Measurements from ENCODE around the gene XPNPEP2. TPM values are rescaled to one million over a fixed set of nuclear protein-coding genes. Genes with fewer than 3 reads are reported as not detected.

The XPNPEP2 gene
- total RNA-seq, 1 donor from 2014 or later = not detected

- Mint-ChIP-seq H3K27me3 (ENCODE audit: unreplicated experiment) (peaks cover 5% of the 10 kb centered on the region), H3K4me1 (ENCODE audit: low read depth, unreplicated experiment) (no peaks in the 10 kb centered on the region), H3K9me3 (ENCODE audit: unreplicated experiment) (peaks cover 4% of the 10 kb centered on the region), H3K27ac (ENCODE audit: unreplicated experiment) (no peak overlapping the region), H3K36me3 (ENCODE audit: unreplicated experiment) (peaks cover 9% of the 10 kb centered on the region), H3K4me3 (ENCODE audit: unreplicated experiment) (no peak overlapping the region)
- no peak for DNase-seq
- TF ChIP-seq CTCF (IDR thresholded peaks at IDR 0.05; ENCODE audit: partially characterized antibody, unreplicated experiment) = no peak
Measured at GRCh38 chrX:129732857-129733256, 5.9 kb upstream of the XPNPEP2 start.

GRCh38 chrX:129733335-129733734 is 5.4 kb upstream of the XPNPEP2 start:
- Mint-ChIP-seq H3K27ac (ENCODE audit: unreplicated experiment) (no peak overlapping the region), H3K9me3 (ENCODE audit: unreplicated experiment) (peaks cover 4% of the 10 kb centered on the region), H3K4me1 (ENCODE audit: low read depth, unreplicated experiment) (no peaks in the 10 kb centered on the region), H3K4me3 (ENCODE audit: unreplicated experiment) (no peak overlapping the region), H3K36me3 (ENCODE audit: unreplicated experiment) (peaks cover 9% of the 10 kb centered on the region), H3K27me3 (ENCODE audit: unreplicated experiment) (peaks cover 8% of the 10 kb centered on the region)
- no peak for TF ChIP-seq CTCF (IDR thresholded peaks at IDR 0.05; ENCODE audit: partially characterized antibody, unreplicated experiment)
- no peak for DNase-seq

GRCh38 chrX:129736491-129736890 is 2.3 kb upstream of the XPNPEP2 start:
- Mint-ChIP-seq H3K4me1 (ENCODE audit: low read depth, unreplicated experiment) (no peaks in the 10 kb centered on the region), H3K27ac (ENCODE audit: unreplicated experiment) (no peak overlapping the region), H3K4me3 (ENCODE audit: unreplicated experiment) (no peak overlapping the region), H3K36me3 (ENCODE audit: unreplicated experiment) (no peaks in the 10 kb centered on the region), H3K27me3 (ENCODE audit: unreplicated experiment) (peaks cover 7% of the 10 kb centered on the region), H3K9me3 (ENCODE audit: unreplicated experiment) (peaks cover 2% of the 10 kb centered on the region)
- TF ChIP-seq CTCF (IDR thresholded peaks at IDR 0.05; ENCODE audit: partially characterized antibody, unreplicated experiment) = no peak
- DNase-seq = no peak

GRCh38 chrX:129737916-129738315 is 863 bp upstream of the XPNPEP2 start:
- no peak overlapping the region for H3K27ac Mint-ChIP-seq (ENCODE audit: unreplicated experiment)
- no peak for TF ChIP-seq CTCF (IDR thresholded peaks at IDR 0.05; ENCODE audit: partially characterized antibody, unreplicated experiment)
- DNase-seq = no peak
- peaks cover 7% of the 10 kb centered on the region for H3K27me3 Mint-ChIP-seq (ENCODE audit: unreplicated experiment)
- H3K4me3 Mint-ChIP-seq (ENCODE audit: unreplicated experiment) = no peak overlapping the region
- H3K36me3 Mint-ChIP-seq (ENCODE audit: unreplicated experiment) = no peaks in the 10 kb centered on the region
- no peaks in the 10 kb centered on the region for H3K4me1 Mint-ChIP-seq (ENCODE audit: low read depth, unreplicated experiment)
- H3K9me3 Mint-ChIP-seq (ENCODE audit: unreplicated experiment) = peaks cover 2% of the 10 kb centered on the region

GRCh38 chrX:129739578-129739977 is 799 bp downstream of the XPNPEP2 start:
- Mint-ChIP-seq H3K36me3 (ENCODE audit: unreplicated experiment) (no peaks in the 10 kb centered on the region), H3K27me3 (ENCODE audit: unreplicated experiment) (peaks cover 7% of the 10 kb centered on the region), H3K27ac (ENCODE audit: unreplicated experiment) (no peak overlapping the region), H3K9me3 (ENCODE audit: unreplicated experiment) (peaks cover 2% of the 10 kb centered on the region), H3K4me3 (ENCODE audit: unreplicated experiment) (no peak overlapping the region), H3K4me1 (ENCODE audit: low read depth, unreplicated experiment) (no peaks in the 10 kb centered on the region)
- no peak for TF ChIP-seq CTCF (IDR thresholded peaks at IDR 0.05; ENCODE audit: partially characterized antibody, unreplicated experiment)
- DNase-seq = no peak
